GM21528 (cell line): Measurements from ENCODE around the gene MMP14.
A peak's percentile ranks its signal among the peaks of the same experiment; 100 is the strongest.
"Not testable (repeated sequence)": the region's sequence is repeated elsewhere in the genome, so short reads cannot be mapped to it uniquely, and the experiment has no call there.

Source experiments
- ATAC-seq: cut with Tn5 transposase; IDR thresholded peaks from one replicate; pipeline ENCODE4 v1.9.1; 2021; ENCODE audit warnings: mild to moderate bottlenecking, moderate library complexity; ENCODE audit not compliant: unreplicated experiment, low FRiP score

MMP14 gene

DNA sequence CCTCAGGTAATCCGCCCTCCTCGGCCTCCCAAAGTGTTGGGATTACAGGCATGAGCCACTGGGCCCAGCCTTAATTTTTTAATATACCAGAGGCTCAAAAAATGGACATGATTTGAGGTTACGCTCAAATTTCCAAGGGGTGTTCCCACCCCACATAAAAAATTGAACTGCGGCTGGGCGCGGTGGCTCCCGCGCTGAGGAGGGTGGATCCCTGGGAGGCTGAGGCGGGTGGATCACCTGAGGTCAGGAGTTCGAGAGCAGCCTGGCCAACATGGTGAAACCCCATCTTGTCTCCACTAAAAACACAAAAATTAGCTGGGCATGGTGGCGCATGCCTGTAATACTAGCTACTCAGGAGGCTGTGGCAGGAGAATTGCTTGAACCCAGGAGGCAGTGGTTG, 17.9 kb downstream of the MMP14 start:
- not testable (repeated sequence) for ATAC-seq

GRCh38 chr14:22854963-22855724, 18.8 kb downstream of the MMP14 start:
- no peak for ATAC-seq

- ATAC-seq = no peak
Observed at GRCh38 chr14:22856428-22856827, 20.0 kb downstream of the MMP14 start.

GRCh38 chr14:22860377-22860776, 24.0 kb downstream of the MMP14 start:
- ATAC-seq = not testable (repeated sequence)

- ATAC-seq = no peak
Observed at GRCh38 chr14:22861651-22862050, 25.3 kb downstream of the MMP14 start.

DNA sequence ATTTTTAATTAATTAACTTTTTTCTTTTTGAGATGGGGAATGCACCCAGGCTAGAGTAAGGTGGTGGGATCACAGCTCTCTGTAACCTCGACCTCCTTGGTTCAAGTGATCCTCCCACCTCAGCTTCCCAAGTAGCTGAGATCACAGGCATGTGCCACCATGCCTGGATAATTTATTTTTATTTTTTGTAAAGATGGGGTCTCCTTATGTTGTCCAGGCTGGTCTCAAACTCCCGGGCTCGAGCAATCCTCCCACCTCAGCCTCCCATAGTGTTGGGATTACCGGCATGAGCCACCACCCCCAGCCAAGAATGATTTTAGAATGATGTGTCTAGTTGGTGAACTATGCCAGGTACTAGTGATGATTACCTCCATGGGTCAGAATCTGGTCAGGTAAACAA, 28.6 kb downstream of the MMP14 start:
- ATAC-seq = no peak

DNA sequence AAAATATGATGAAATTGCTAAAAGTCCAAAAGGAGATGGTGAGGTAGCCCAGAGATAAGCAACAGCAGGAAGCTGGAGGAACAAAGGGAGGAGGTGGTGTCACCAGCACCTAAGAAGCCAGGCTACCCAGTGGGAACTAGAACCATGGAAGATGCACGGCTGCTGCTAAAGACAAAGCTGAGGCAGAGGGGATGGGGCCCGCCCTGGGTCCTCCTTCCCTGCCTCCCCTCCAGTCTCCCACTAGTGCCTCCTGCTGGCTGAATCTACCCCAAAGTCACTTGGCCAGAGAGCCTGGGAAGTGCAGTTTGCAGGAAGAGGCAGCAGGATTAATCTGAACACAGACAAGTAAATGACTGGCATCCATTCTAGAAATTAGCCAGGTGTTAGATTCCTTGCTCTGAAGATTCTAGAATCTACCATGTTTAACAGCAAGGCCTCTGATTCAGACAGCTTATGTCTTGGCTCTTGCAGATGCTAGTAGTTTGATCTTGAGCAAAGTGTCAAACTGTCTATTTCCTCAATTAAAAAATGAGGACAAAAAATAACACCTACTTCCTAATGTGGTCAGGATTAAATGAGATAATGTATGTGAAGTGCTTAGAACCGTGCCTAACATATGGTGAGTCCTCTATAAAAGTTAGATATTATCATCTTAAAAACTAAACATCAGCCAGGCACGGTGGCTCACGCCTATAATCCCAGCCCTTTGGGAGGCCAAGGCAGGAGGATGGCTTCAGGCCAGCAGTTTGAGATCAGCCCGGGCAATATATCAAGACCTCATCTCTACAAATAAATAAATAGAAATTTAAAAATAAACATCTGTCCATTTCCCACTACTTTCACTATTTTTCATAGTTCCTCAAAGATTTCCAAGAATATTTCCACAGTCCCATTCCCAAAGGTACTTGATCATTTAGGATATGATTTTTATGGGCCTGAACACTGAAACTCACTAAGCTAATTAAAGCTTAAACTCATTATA, 29.3 kb downstream of the MMP14 start:
- no peak for ATAC-seq

DNA sequence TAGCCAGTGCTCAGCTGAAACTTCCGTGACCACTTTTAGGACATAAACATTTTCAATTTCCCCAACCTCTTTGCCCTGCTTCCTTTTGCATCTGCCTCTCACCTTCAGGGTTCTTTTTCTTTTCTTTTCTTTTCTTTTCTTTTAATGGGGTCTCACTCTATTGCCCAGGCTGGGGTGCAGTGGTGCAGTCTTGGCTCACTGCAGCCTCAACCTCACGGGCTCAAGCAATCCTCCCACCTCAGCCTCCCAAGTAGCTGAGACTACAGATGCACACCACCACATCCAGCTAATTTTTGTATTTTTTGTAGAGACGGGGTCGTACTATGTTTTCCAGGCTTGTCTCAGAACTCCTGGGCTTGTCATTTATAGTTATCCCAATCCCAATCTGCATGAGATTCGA, 30.5 kb downstream of the MMP14 start:
- no peak for ATAC-seq

- peak; percentile 41 for ATAC-seq
Observed at GRCh38 chr14:22870811-22871223, 34.4 kb downstream of the MMP14 start.

DNA sequence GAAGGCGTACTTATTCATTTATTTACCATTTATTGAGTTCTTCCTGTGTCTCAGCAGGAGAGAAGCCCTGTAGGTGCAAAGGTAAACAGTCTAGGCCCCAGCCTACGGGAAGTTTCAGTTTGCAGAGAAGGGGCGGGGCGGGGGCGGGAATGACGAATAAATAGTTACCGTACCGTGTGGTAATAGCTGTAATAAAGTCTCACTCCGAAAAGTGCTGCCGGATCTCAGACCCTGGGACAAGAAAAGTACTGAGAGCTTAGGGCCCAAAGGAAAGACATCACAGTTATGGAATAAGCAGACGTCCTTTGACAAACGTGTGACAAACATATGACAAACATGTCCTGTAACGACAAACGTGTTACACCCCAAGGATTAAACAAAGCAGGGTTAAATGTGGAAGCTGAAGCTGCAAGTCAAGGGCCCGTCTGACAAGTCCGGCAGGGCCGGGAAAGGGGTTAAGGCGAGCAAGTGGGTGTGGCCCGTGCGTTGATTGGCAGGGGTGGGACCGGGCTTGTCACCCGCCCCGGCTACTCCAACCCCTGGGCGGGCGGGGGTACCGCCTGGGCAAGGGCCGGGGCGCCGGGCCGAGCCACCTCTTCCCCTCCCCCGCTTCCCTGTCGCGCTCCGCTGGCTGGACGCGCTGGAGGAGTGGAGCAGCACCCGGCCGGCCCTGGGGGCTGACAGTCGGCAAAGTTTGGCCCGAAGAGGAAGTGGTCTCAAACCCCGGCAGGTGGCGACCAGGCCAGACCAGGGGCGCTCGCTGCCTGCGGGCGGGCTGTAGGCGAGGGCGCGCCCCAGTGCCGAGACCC, 35.0 kb downstream of the MMP14 start, which contains the start of gene LRP10:
LRP10 (plus strand) TSS at position 517 of the 809 bp plus-strand sequence. CDS start 564 bp downstream, outside the sequence.
- ATAC-seq = peak; percentile 80

DNA sequence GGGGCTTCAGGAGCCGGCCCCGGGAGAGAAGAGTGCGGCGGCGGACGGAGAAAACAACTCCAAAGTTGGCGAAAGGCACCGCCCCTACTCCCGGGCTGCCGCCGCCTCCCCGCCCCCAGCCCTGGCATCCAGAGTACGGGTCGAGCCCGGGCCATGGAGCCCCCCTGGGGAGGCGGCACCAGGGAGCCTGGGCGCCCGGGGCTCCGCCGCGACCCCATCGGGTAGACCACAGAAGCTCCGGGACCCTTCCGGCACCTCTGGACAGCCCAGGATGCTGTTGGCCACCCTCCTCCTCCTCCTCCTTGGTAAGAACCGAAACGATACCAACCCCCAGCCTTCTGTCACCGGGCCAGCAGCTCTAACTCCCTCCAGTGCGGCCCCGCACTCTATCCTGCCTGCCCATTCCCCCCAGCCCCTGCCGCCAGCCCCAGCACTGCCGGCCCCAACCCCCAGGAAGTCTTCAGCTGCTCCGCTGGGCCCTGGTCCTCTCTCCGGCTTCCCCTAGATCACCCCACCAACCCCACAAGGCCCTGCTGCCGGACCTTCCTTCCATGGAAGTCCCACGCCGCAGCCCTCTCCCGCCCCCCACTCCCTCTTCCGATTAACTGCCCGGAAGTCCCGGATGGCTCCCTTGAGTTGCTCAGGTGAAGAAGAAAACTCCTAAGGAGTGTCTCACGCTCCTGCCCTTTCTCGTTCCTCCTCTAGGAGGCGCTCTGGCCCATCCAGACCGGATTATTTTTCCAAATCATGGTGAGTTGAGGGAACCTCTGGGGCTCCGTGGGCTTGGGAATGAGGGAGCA, 35.8 kb downstream of the MMP14 start:
- ATAC-seq = peak; percentile 14

- ATAC-seq = no peak
Observed at GRCh38 chr14:22872833-22873520, 36.6 kb downstream of the MMP14 start.

GRCh38 chr14:22875003-22875747, 38.8 kb downstream of the MMP14 start:
- ATAC-seq = no peak

GRCh38 chr14:22875748-22876319, 39.4 kb downstream of the MMP14 start:
- no peak for ATAC-seq

DNA sequence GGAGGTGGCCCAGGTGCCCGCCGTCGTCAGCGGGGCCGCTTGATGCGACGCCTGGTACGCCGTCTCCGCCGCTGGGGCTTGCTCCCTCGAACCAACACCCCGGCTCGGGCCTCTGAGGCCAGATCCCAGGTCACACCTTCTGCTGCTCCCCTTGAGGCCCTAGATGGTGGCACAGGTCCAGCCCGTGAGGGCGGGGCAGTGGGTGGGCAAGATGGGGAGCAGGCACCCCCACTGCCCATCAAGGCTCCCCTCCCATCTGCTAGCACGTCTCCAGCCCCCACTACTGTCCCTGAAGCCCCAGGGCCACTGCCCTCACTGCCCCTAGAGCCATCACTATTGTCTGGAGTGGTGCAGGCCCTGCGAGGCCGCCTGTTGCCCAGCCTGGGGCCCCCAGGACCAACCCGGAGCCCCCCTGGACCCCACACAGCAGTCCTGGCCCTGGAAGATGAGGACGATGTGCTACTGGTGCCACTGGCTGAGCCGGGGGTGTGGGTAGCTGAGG, 40.7 kb downstream of the MMP14 start:
- ATAC-seq = no peak

- ATAC-seq = no peak
Observed at GRCh38 chr14:22878271-22879246, 42.2 kb downstream of the MMP14 start.

- no peak for ATAC-seq
Observed at GRCh38 chr14:22882064-22882463, 45.7 kb downstream of the MMP14 start.
